NCI-H128 (cell line): ENCODE measurements around the gene CDC42EP2.

Experiments used
- DNase-seq: peaks from one replicate; lab custom pipeline; 2025; ENCODE audit not compliant: unreplicated experiment; lab: John Stamatoyannopoulos, UW

The CDC42EP2 gene

DNA sequence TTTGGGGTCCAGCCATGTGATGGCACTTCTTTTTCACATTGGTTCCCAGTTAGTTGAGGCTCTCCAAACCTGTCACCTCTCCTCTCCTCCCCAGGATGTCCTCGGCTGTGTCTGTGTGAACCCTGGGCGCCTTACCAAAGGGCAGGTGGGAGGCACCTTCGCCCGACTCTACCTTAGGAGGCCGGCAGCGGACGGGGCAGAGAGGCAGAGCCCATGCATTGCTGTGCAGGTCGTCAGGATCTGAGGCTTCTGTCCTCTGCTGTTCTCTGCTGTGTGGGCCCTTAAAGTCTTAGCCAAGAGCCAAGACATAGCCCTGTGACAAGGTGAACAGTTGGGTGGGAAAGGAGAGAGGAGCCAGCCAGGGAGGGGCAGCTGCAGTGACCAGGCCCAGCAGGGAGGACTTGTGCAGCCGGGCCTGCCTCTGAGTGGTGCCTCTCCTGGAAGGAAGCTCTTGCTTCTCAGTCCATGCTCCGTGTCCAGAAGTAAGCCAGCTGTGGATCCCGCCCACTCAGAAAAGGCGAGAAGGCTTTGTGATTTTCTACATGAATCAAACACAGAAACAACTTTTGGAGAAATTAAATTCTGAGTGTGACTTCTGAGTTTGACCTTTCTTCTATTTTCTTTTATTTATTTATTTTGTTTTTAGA is 17.5 kb upstream of the CDC42EP2 start:
- no peak for DNase-seq

DNA sequence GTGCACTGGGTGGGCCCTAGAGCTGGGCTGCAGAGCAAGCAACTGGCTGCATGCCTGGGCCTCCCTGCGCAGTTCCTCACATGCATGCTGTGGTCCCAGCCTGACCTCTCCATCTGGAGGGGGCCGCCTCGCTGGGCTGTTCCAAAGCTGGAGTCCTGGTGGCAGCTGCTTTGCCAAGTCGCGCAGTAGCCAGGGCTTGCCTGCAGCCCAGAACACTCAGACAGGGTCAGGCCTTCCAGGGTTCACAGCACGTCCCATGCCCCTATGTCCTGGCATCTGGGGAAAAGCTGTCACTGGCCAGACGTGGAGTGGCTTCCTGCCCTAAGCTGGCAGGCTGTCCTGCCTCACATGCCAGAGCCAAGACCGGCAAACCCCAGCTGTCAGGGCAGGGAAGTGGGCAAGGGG is 16.5 kb upstream of the CDC42EP2 start:
- no peak for DNase-seq

DNA sequence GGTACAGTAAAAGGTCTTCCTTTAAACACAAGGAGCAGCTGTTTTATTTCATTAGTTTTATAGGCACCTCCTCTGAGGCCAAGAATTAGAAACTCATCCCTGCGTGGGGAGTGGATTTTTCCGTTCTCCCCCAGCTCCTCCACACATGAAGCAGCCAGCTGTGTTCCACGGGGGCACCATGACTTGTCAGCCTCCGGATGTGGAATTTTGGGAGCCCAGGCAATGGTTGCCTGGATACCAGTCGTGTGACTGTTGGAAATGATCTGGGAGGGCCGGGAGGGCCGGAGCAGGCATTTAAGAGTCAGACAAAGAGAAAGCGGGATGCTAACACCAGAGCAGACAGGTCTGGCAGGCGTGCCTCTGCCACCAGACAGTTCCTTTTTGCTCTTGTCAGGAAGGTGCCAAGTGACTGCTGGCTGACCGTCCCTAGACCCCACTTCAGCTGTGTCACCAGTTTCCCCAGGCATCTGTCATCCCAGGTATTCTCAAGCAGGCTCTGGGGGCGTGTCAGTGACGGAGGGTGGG is 15.9 kb upstream of the CDC42EP2 start:
- DNase-seq, result no peak

DNA sequence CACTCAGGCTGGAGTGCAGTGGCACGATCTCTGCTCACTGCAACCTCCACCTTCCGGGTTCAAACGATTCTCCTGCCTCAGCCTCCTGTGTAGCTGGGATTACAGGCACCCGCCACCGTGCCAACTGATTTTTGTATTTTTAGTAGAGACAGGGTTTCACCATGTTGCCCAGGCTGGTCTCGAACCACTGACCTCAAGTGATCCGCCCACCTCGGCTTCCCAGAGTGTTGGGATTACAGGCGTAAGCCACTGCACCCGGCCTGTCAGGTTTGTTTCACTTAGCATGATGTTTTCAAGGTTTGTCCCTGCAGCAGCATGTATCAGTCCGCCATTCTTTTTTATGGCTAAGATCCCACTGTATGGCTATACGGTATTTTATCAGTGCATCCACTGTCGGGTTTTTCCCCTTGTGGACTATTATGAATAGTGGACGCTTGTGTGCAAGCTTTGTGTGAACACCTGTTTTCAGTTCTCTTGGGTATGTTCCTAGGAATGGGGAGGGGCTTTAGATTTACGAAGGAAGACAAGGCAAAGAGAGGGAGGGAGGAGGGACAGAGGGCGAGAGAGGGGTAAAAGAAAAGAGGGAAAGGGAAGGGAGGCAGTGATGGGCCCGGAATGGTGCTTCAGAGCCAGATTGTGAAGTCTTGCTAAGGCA is 13.9 kb upstream of the CDC42EP2 start:
- no peak for DNase-seq

DNA sequence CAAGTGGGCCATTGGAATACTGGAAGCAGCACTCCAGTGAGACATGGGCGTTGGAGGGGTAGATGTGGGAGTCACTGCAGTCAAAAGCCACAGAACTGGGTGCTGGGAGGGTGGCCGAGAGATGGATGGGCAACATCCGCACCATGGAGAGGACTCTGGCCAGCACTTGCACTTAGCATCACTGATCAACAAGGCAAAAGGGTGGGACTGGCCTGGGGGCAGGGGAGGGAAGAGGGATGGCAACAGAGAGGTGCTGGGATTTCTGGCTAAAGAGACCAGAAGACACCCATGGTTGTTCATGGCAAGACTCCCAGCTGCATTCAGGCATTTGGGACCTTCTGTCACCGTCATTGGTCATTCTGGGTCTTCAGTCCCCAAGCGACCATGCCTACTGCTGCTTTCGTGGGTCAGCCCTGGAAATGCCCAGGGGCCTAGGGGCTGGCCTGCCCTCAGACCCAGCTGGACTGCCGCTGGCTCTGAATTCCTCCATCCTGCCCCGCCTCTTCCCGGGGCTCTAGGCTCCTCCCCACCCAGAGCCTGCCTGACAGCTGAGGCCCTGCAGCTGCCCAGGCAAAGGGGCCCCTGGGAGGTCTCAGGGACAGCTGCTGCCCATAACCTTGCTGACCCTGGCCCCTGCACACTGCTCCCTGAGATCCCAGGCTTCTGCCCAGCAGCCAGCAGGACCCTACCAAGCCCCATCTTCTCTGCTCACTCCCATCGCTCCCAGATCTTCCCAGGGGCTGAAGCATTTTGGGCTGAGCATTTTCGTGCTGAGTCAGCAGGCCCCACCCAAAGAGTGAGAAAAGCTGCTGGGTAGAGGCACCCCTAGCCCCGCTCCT is 13.0 kb upstream of the CDC42EP2 start:
- no peak for DNase-seq

DNA sequence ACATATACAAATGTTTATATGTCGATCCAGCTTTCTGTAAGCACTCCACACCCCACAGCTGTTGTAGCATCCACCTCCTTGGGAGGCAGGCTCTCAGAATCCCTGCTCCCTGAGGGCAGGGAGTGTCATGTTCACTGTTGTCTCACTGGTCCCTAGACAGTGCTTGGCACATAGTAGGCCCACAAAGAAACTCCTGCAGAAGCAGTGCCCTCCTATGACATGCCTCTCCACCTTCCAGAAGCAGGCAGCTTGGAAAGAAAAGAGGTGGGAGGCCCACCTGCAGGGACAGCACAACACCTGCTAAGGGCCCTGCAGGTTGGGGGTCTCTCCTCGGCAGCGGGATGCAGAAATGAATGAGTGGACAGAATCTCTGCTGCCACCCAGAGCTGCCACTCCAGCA is 11.1 kb upstream of the CDC42EP2 start:
- no peak for DNase-seq

DNA sequence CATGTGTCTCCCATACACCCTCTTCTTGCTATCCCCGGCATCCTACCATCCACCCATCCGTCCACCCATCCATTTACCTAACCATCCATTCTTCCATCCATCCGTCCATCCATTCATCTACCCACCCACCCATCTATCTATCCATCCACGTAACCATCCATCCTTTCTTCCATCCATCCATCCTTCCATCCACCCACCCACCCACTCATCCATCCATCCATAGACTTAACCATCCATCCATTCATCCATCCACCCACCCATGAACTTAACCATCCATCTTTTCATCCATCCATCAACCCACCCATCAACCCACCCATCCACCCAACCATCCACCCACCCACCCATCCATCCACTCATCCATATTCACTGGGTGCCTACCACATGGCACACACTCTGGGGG is 10.6 kb upstream of the CDC42EP2 start:
- DNase-seq, result no peak

DNA sequence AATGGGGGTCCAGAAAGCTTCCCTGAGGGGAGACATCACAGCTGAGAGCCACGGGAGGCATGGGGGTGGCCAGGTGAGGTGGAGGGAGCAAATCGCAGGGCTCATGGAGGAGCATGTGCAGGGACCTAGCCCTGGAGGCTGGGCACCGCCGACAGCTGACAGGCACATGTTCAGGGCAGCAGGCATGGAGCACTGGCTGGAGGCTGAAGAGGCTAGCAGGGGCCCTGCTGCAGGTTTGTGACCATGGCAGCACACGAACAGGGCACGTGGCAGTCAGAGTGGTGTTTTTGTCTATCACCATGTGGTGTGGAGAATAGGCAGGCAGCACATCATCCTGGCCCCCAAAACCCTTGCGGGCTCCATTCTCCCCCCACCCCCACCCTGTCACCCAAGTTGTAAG is 10.1 kb upstream of the CDC42EP2 start:
- no peak for DNase-seq

DNA sequence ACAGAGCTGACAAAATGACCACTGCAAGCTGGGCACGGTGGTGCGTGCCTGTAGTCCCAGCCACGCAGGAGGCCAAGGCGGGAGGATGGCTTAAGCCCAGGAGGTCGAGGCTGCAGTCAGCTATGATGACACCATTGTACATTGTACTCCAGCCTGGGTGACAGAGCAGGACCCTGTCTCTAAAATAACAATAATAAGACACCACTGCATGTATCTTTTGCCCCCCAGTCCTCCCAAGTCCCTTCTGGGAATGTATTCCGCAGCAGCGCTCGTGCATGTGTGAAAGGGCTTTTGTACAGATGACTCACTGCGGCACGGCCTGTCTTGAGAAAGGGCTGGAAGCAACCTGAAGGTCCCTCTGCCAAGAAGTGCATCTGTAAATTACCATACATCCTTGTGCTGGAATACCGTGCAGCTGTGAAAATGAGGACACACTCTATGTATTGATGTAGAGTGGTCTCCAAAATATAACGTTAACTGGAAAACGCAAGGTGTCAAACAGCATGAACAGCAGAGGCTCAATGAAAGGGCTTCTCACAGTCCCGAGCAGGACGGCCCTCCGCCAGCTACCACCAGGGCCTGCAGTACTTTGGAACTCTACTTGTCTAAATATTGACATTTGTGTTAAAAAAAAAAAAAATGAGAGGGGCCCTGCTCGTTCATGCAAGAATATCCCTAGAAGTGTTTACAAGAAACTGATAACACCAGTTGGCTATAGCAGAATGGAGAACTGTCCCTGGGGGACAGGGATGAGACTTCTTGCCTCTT is 9.0 kb upstream of the CDC42EP2 start:
- DNase-seq, result no peak

DNA sequence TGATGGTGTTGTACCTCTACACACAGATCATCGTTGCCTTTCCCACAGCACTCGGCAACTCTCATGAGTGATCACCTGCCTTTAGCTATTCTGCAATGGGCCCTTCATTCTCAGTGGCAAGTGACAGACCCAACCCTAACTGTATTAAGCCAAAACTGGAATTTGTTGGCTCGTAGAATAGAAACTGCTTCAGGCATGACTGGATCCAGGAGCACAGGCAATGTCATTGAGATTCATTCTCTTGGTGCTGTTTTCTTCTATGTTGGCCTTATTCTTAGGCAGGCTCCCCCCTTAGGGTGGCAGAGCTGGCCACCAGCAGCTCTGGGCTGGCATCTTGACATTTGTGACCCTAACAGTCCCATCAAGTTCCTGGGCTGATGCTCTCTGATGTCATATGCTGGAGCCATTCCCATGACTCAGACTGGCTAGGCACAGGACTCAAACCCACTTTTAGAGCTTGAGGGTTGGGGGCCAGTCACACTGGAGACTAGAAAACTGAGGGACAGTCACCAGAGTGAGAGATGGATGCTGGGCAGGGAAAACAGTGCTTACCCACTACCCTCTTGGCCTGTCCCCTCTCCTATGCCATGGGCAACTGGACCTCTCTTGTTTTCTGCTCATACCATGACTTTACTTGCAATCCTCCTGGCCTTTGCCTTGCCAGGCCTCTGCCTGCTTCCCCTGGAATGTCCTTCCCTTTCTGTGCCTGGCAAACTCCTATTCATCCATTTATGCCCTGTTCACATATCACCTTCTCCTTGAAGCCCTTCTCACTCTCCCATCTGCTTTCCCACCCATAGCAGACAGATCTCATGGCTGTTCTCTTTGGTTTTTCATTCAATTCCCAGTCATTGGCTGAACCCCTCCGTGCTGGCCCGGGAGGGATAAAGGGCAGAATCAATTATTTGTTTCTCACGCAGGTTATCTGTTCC is 7.1 kb upstream of the CDC42EP2 start:
- DNase-seq, result no peak

DNA sequence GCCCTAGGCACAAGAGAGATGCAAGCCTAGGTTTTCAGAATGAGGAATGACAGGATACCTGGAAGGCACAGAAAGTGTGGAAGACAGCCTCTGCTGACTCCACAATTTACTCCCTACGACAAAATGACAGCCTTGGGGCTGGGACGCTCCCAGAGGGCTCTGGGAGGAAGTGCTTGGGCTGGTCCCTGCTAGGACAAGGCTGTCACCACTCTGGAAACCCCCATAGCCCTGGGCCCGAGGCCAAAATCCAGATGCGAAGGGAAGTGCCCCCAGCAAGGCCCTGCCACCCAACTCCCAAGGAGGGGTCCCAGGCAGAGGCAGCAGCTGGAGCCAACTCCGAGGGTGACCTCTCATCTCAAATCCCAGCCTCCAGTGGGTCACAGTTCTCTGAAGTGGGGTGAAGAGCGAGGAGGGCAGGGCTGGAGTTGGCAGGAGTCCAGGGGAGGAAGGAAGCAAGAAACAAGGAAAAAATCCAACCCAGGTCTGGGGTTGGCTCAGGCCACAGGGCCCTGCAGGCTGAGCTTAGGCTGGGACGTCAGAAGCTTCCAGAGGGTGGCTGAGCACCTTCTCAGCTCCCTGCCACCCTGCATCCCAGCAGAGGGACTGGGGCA is 6.3 kb upstream of the CDC42EP2 start:
- no peak for DNase-seq

DNA sequence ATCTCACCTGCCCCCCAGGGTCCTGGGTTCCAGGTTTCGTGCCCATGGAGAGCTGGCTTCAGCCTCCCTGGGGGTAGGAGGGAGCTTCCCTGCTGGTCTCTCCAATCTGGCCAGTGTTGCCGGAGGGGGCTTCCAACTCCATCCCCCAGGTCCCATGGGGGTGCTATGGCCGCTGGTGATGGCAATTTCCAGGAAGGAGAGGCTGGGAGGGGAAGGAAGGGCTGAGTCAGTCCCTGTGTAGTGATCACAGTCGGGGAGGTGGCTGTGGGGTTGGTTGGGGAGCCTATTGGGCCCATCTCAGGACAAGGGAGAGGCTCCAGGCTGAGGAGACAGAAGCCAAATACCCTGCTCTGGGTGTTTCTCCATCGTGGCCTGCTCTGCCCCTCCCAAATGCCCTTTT is 5.7 kb upstream of the CDC42EP2 start:
- DNase-seq, result no peak

DNA sequence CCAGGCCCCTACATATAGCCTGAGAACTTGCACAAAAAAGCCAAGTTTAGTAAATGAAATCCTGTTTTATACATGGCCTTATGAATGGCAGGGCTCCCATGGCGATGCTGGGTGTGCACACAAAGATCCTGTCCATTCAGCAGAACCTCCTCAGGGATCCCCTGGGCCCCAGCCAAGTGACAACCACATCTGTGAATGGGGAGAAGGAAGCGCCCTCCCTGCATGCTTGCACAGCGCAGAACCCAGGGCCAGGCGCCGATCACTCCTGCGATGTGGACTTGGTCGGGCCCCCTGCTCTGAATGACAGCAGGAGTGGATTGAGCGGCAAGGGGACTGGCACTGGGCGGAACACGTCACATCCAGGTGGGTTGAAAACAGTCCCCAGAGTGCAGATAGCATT is 4.5 kb upstream of the CDC42EP2 start:
- DNase-seq, result no peak

DNA sequence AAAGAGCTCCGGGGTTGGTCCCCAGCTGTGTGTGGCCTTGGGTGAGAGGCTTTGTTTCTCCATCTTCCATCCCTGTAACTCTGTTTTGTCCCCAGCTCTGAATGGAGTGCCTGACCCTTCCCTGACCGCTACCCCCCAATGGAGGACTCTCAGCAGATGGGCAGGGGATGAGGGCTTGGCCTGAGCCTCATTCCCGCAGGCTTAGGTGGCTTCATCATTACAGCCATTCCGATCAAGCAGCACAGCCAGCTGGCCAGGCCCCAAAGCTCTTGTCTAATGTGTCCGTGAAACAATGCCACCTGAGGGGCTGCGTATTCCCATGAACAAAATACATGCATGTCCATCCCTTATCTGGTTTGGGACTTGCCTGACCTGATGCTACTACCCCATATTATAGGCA is 3.9 kb upstream of the CDC42EP2 start:
- DNase-seq, result no peak

DNA sequence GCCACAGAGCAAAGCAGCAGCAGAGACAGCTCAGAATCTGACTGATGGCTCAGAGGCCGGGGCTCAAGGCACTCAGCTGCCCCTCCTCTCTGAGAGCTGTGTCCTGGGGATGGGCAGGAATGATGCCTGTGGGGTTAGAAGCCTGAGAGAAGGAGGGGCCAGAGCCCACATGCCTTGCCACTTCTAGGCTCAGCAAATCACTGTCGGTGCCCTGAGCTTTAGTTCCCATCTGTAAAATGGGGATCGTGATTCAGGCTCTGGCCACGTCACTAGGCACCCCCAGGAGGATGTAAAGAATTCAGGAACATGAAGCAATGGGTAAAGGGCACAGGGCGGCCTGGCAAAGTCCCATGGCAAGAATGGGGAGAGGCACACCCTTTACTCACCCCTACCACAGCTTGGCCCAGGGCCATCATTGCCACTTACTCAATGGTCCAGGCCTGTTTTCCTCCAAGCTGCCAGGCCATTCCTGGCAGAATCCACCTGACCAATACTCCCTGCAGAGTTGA is 3.4 kb upstream of the CDC42EP2 start:
- no peak for DNase-seq

DNA sequence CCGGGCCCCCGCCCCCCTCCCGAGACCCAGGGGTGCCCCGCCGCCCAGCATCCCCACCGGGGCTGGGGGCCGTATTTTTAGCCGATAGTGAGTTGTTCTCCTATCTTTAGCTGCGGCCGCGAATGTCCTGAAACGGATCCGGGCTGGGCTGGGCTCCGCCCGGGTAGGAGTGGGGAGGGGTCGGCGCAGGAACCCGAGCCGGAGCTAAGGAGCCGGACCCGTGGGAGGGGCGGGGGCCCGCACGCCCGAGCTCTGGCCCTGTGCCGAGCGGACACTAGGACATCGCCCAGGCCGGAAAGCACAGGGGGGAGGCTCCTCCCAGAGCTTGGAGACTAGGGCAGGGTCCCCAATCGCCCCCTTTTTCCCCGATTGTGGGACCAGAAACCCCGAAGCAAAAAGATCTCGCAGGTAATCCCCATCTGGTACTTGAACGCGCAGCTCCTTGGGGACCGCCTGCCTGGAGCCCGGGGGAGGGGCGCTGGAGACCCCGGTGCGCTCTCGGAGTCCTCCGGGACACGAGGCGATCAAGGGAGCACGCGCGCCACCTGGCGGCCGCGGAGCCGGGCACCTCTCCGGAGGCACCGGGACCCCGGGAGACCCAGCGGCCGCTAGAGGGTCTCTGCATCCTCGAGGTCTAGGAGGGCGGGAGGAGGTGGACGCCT is 669 bp downstream of the CDC42EP2 start:
- peak; percentile 69 for DNase-seq

DNA sequence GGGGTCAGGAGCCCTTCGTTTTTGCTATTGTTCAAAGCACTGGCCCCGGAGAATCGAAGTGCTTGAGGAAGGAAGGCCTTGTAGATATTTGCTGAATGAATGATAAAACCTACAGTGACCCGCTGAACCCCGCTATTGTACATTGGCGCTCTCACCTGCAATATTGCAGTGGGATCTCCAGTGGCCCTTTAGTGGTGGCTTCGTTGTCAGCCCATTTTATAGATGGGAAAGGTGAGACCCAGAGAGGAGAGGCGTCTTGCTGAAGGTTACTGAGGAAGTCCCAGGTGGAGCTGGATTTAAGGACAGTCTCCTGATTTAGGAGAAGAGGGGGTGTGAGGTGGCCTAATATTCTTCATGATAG is 1.2 kb downstream of the CDC42EP2 start:
- no peak for DNase-seq

DNA sequence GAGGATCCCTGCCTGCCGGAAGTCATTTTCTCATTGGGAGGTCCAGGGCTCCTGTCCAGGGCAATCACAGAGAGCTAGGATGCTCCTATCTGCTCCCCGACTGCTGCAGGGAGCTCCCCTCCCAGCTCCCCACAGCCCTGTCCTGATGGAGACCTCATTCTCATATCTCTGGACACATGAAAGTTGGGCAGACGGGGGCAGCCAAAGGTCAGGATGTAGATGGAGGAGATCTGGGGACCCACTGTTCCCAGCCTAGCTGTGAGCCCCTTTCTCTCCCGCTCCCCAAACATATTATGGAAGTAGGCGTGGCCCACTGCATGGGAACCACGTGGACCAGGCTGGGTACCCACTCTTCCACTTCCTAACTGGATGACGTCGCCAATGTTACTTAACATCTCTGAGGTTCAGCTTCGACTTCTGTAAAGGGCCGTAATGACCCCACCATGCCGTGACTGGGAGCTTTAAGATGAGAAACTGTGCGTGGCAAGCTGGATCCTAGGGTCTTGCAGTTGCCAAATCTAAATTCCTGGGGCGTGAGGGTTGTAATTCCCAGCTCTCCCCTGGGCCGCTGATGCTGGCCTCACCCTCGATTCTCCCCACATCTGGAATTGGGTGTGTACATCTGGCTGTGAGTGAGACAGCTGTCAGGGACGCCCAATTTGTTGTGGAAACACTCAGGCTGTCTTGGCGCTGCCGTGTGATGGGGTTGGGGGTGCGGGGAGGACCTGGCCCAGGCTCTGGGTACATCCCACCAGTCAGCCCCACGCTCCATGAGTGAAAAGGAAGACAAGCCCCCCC is 1.8 kb downstream of the CDC42EP2 start:
- no peak for DNase-seq
